Ishikawa (cell line): ENCODE results near the gene SELL.

ENCODE experiments used
- CEBPB ChIP-seq: IDR thresholded peaks from 2 replicates; pipeline ENCODE4 v1.6.1; 2012
- CREB1 ChIP-seq: IDR thresholded peaks from 2 replicates; pipeline ENCODE4 v1.6.1; 2012; ENCODE audit warnings: low read depth
- EGR1 ChIP-seq: IDR thresholded peaks from 2 replicates; pipeline ENCODE4 v1.6.1; 2012
- EP300 ChIP-seq: IDR thresholded peaks from 2 replicates; pipeline ENCODE4 v1.6.1; 2012; ENCODE audit warnings: borderline replicate concordance
- FOXM1 ChIP-seq: IDR thresholded peaks from 2 replicates; pipeline ENCODE4 v1.6.1; 2012; ENCODE audit warnings: low read depth, borderline replicate concordance
- NFIC ChIP-seq: IDR thresholded peaks from 2 replicates; pipeline ENCODE4 v1.6.1; 2012
- RAD21 ChIP-seq: IDR thresholded peaks from 2 replicates; pipeline ENCODE4 v1.6.1; 2012; ENCODE audit warnings: low read depth
- TAF1 ChIP-seq: IDR thresholded peaks from 2 replicates; pipeline ENCODE4 v1.6.1; 2012; ENCODE audit warnings: low read depth, mild to moderate bottlenecking
- TCF12 ChIP-seq: IDR thresholded peaks from 2 replicates; pipeline ENCODE4 v1.6.1; 2012; ENCODE audit warnings: low read depth
- TEAD4 ChIP-seq: IDR thresholded peaks from 2 replicates; pipeline ENCODE4 v1.6.1; 2012
- USF1 ChIP-seq: IDR thresholded peaks from 2 replicates; pipeline ENCODE4 v1.6.1; 2012
- YY1 ChIP-seq: IDR thresholded peaks from 2 replicates; pipeline ENCODE4 v1.6.1; 2012; ENCODE audit warnings: low read depth
- ZBTB7A ChIP-seq: IDR thresholded peaks from 2 replicates; pipeline ENCODE4 v1.6.1; 2012; ENCODE audit warnings: low read depth
- TF ChIP-seq, protein P1 (sequence below): IDR thresholded peaks from 2 replicates; pipeline ENCODE4 v1.6.1; 2012; ENCODE audit warnings: low read depth, mild to moderate bottlenecking
- TF ChIP-seq, protein P2 (sequence below): IDR thresholded peaks from 2 replicates; pipeline ENCODE4 v1.6.1; 2012

SELL gene

DNA sequence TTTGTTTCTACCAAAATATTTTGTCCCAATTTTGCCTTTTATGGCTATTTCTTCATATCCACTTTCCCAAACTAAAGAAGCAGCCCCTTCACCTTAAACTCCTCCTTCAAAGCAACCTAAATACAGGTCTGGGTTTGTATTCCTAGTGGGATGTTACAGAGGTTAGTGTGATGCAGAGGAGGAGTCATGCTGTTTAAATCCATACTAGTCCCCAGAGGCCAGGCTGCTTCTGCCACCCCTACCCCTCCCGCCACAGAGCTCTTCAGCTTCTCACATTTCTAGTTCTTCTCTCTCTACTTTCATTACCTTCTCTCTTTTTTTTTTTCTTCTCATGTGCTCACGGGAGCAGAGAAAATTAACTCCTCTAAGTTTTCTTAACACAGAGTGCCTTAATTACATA is 29.3 kb downstream of the SELL start:
- TF ChIP-seq CEBPB (no peak), NFIC (no peak), EP300 (no peak), CREB1 (no peak), EGR1 (no peak), YY1 (no peak), ZBTB7A (no peak), FOXM1 (no peak), TCF12 (no peak), USF1 (no peak), TAF1 (no peak), RAD21 (no peak), TEAD4 (no peak)
- TF ChIP-seq, protein P1, sequence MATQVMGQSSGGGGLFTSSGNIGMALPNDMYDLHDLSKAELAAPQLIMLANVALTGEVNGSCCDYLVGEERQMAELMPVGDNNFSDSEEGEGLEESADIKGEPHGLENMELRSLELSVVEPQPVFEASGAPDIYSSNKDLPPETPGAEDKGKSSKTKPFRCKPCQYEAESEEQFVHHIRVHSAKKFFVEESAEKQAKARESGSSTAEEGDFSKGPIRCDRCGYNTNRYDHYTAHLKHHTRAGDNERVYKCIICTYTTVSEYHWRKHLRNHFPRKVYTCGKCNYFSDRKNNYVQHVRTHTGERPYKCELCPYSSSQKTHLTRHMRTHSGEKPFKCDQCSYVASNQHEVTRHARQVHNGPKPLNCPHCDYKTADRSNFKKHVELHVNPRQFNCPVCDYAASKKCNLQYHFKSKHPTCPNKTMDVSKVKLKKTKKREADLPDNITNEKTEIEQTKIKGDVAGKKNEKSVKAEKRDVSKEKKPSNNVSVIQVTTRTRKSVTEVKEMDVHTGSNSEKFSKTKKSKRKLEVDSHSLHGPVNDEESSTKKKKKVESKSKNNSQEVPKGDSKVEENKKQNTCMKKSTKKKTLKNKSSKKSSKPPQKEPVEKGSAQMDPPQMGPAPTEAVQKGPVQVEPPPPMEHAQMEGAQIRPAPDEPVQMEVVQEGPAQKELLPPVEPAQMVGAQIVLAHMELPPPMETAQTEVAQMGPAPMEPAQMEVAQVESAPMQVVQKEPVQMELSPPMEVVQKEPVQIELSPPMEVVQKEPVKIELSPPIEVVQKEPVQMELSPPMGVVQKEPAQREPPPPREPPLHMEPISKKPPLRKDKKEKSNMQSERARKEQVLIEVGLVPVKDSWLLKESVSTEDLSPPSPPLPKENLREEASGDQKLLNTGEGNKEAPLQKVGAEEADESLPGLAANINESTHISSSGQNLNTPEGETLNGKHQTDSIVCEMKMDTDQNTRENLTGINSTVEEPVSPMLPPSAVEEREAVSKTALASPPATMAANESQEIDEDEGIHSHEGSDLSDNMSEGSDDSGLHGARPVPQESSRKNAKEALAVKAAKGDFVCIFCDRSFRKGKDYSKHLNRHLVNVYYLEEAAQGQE = no peak
- TF ChIP-seq, protein P2, sequence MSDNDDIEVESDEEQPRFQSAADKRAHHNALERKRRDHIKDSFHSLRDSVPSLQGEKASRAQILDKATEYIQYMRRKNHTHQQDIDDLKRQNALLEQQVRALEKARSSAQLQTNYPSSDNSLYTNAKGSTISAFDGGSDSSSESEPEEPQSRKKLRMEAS = no peak

DNA sequence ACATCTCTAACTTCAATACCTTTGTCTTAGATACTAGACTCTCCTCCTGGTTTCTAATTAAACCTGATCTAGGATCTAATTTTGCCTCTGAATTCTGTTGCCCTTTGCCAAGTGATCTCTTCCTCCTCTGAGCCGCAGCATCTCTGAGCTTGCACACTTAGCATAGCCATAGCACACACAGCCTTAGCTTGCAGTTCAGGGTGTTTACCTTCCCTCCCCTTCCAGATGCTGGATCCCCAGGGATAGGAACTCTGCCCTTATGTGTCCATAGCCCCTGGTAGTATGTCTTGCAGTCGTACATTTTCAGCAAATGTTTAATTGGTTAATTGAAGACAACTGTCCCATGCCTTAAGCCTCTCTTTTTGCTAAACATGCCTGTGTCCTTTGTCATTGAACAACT is 30.3 kb downstream of the SELL start:
- TF ChIP-seq FOXM1 = no peak
- TF ChIP-seq TAF1 = no peak
- no peak for TF ChIP-seq CEBPB
- no peak for TF ChIP-seq TCF12
- TF ChIP-seq, protein P2 = no peak
- TF ChIP-seq EP300 = no peak
- TF ChIP-seq EGR1 = no peak
- no peak for TF ChIP-seq RAD21
- no peak for TF ChIP-seq YY1
- no peak for TF ChIP-seq CREB1
- TF ChIP-seq, protein P1 = no peak
- TF ChIP-seq TEAD4 = no peak

- TF ChIP-seq EGR1 (no peak), TCF12 (no peak), YY1 (no peak), USF1 (no peak), FOXM1 (no peak), TAF1 (no peak), RAD21 (no peak), NFIC (no peak), CEBPB (no peak), TEAD4 (no peak), ZBTB7A (no peak), EP300 (no peak), CREB1 (no peak)
- TF ChIP-seq, protein P2 = no peak
- TF ChIP-seq, protein P1 = no peak
Observed at GRCh38 chr1:169680377-169681019, 30.9 kb downstream of the SELL start.

DNA sequence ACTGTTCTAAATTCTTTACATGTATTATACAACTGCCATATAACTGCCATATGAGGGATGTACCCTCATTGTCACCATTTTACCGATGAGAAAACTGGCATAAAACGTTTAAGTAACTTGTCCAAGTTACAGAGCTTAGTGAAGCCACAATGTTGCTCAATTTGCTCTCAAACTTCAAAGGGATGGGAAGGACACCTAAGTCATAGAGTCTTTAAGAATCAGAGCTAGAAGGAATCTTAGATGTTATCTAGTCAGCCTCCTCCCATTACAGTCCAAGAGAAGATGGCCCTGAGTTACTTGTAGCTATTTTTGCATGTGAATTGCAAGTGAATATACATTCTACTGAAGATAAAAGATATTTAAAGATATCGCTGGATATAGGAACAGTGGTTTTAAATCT is 31.7 kb downstream of the SELL start:
- TF ChIP-seq CEBPB (no peak), CREB1 (no peak), TEAD4 (no peak)
- TF ChIP-seq, protein P2 = no peak
- TF ChIP-seq, protein P1 = no peak
